Stimulated activated CD8-positive, alpha-beta memory T cell treated with anti-CD3 and anti-CD28 coated beads, Interleukin-7, amount 100 ng/mL, for 48 hours (primary cell): ENCODE measurements around the gene SQSTM1.
A peak's percentile ranks its signal among the peaks of the same experiment; 100 is the strongest.

Experiments used
- DNase-seq, 2 donors: peaks; one replicate each; pipeline ENCODE4 v3.0.0-alpha.2; 2020; ENCODE audit warnings: low read depth in 1 of 2; ENCODE audit errors: extremely low read depth in 1 of 2

The SQSTM1 gene

DNA sequence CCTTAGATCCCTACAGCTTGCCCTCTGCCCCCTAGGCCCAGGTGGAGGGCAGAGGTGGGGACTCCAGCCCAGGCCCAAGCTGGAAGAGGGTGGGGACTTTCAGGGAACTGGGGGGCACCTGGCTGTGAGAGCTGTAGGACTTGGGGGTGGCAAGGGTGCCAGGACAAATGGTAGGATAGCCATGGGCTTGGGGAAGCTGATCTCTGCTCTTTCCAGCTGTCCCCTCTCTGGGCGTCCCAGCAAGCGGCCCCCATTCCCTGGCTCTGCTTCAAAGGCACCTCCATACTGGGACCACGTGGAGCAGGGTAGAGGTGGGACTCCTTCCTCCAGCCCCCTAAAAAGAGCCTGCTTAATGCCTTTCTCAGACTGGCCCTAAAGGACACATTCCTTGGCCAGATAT, 26.5 kb upstream of the SQSTM1 start:
- DNase-seq, result no peak

GRCh38 chr5:179794575-179794974, 26.1 kb upstream of the SQSTM1 start:
- no peak for DNase-seq

DNA sequence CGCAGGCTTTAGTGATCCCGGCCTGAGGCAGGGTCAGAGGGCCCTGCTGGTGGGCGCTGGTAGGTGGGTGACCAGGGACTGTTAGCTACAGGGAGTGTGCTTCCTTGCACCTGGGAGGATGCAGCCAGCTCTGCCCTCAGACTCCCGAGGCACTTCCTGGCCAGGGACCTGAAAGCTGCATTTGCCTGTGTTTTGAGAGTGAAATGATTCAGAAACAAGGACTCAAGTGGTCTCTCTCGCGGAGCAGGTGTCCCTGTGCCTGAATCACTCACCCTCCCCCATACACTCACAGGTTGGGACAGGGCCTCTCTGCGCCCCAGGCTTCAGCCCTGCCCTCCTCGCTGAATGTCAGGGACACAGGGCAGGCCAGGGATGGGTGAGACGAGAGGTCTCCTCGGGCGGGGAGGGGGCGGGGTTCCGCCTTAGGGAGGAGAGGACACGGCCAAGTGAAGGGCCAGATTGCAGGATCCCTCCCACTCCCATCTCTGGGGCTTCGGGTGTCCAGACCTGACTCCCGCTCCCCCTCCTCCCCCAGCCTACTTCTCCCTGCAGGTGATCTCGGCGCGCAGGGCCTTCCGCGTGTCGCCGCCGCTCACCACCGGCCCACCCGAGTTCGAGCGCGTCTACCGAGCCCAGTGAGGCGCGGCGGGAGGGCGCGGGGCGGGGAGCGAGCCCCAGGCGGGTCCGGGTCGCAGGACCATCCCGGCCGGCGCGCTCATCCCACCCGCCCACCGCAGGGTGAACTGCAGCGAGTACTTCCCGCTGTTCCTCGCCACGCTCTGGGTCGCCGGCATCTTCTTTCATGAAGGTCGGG, 25.4 kb upstream of the SQSTM1 start:
- DNase-seq, result no peak

GRCh38 chr5:179795863-179796833, 24.6 kb upstream of the SQSTM1 start:
- DNase-seq, result peak; percentile 45 to 50

DNA sequence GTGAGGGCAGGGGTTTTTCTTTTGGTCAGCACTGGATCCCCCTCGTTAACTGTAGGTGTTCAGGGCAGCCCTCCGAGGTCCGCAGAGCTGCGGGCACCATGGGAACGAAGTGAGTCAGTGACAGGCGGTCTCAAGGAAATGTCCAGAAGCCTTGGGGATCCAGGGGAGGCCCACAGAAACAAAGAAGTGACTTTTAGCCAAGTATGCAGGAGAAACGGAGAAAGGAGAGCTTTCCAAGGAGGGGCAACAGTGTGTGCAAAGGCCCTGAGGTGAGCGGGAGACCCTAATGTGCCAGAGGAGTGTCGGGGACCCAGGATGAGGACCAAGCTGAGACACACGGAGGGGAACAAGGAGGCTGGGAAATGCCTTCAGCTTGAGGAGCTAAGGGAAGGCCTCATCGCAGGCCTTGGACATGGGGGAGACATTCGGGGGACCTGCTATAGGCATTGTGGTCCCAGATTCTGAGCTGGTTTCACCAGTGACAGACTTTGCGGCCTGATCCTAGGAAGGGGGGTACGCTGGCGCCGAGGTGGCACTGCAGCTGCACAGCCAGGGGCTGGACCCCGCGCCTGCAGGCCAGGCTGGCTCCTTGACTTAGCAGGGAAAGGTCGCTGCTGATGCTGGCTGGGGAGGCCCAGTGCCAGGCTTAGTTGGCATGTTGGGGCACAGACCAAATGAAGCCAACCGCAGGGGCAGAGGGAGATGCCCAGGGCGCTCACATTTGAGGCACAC, 23.7 kb upstream of the SQSTM1 start:
- no peak for DNase-seq

- DNase-seq, result no peak
These were observed 23.0 kb upstream of the SQSTM1 start for GRCh38 chr5:179797741-179798140.

DNA sequence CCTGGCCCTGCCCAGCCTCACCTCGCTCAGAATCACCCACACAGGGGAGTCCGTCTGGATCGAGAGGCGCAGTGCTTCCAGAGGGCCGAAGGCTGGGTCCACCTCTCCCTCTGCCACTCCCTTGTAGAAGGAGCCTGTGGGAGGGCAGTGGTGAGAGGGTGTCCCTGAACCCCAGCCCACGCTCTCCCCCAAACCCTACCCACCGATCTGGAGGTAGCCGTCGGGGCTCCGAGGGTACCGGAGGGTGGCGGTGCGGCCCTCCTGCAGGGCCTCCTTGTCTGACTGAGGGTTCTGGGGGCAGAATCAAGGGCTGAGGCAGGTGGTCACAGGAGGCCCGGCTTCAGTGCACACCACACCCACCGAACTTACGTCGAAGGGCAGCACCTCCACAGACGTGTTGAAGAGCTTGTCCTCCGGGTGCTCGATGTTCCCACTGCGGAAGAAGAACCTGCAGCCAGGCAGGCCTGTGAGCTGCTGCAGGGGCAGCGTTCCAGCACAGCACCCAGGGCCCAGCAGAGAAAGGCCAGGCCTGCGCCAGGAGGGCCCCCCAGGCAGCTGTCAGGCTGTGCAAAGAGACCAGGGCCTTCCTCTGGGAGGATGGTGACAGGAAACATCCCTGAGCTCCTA, 22.4 kb upstream of the SQSTM1 start:
- DNase-seq, result no peak

DNA sequence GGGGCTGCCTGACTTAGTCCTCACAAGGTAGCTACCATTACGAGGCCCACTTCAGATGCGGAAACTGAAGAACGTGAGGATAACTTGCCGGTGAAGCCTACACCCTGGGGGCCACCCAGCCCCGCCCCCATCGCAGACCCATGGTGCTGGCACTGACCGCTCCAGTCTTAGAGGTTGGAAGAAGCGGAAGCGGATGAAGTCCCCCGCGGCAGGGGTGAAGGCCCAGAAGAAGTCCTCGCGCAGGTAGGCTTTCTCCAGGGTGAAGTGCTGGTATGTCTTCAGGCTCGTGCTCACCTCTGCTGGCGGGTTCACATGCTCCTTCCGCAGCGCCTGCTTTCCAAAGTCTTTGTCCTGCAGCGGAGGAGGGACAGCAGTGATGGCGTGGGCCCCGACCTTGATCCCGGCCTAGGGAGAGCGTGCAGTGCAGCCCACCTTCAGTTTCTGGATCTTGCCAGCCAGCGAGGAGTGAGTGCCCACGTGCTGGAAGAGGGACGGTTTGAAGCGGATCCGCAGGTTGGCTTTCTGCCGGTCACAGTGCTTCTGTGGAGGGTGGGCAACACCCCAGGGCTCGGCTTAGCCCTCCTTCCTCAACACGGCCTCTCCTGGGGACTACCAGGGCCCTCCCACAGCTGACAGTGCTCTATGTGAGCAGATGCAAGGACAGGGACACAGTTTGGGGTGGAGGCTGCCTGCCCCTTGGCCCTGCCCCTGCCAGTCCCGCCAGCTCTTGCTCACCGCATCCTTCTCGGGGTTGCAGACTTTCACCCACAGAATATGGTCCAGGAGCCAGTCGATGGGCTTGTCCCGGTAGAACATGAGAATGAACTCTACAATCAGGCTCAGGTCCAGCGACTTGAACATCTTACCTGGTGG, 21.7 kb upstream of the SQSTM1 start:
- DNase-seq, result no peak

DNA sequence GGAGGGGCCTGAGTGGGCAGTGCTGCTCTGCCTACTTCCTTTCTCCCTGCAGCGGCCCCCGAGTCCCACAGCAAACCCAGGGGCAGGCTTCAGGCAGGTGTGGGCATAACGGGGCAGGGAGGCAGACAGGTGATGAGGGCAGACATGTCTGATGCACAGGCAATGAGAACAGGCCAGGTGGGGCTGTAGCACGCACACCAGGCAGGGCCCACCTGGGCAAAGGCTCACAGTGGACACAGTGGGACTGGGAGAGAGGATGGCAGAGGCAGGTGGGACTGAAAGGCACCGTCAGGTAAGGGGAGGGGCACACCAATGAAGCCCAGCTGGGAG, 21.1 kb upstream of the SQSTM1 start:
- no peak for DNase-seq

GRCh38 chr5:179800071-179800695, 20.5 kb upstream of the SQSTM1 start:
- DNase-seq, result no peak

- DNase-seq, result no peak
These were observed 20.0 kb upstream of the SQSTM1 start for GRCh38 chr5:179800696-179801201.

DNA sequence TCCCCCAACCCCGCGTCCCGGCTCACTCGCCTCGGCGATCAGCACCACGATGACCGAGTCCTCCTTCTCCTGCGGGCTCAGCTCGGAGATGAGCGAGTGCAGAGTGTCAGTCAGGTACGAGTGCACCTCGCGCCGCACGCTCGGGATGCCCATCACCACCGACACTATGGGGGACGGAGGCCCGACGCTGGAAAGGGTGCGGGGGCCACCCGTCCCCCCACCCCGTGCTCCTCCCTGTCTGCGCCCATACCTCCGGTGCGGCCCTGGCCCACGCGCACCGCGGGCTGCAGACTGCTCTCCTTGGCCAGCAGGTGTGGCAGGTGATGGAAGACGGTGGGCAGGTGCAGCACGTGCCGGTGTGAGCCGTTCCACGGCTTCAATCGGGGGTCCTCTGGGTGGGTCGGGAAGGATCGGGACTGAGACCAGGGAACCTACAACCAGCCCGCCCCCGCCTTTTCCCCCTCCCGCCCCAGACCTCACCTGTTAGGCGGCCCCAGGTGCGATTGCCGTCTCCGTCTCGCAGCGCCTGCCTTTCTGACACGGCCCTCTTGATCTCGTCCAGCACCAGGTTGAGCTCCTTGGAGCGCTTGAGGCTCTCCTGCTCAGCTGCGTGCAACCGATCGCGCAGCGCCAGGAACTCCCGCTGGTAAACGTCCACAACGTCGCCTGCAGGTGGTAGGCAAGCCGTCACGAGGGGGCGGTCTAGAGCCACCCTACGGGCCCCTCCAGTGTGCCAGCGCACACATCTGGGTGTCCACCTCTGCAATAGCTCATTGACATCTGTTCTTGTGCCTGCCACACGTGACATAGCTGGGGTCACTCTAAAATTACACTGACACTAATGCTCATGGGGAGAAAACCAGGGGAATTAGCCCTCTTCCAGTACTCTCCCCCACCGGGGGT, 19.1 kb upstream of the SQSTM1 start:
- DNase-seq, result peak in 1 of 2 donors; percentile 78

- no peak for DNase-seq
These were observed 18.4 kb upstream of the SQSTM1 start for GRCh38 chr5:179802207-179802883.

- no peak for DNase-seq
These were observed 17.6 kb upstream of the SQSTM1 start for GRCh38 chr5:179802950-179803562.

DNA sequence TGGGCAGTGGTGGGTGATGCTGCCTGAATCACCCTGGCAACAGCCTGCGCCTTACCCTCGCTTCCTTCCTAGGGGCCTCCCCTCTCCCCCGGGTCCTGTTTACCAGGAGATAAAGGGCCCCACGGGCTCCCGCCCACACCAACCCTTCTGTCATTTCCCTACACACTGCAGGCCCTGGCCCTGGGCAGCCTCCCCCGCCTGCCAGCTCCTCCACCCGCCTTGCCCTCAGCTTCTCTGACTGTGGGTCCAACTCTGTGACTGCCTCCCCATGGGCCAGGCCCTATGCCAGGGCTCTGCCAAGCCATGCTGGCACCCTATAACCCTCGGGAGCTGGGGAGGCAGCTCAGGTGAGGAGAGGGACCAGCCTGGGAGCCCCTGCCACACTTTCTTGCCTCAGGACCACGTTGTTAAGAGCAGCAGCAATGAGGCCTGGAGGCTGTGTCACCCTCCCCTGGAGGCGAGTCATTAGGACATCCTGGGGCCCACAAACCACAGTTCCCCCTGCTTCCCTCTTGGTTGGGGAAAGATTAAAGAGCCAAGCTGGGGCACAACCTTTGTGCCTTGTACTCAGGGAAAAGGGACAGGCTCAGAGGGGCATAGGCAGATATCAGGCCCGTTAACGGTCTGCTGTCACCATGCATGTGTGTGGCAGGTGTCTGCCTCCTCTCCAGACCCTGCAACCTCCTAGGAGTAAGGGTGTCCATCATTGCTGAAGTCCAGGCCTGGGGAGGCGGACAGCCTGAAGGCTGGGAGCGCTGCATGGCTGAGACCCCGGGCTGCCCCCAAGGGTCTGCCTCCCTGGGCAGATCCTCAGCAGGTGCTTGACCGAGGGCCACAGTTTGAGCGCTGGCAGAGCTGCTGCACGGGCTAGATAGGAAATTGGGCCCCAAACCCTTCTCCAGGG, 16.8 kb upstream of the SQSTM1 start:
- peak; percentile 41 to 69 for DNase-seq

DNA sequence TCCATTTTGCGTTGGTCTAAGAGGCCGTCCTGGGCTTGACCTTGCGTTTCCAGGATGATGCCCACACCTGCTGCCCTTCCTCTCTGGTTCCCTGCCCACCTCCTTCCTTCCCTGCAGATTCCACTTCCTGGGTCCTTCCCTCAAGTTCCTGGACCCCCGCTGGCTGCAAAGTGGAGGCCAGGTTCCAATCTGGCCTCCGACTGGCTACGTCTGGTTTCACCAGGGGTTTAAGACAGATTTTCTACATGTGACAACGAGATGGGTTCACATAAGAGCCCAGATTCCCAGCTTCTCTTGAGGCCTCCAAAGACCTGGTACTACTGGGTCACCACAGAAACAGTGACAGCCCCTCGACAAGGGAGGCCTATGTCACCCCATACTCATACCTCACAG, 16.2 kb upstream of the SQSTM1 start:
- DNase-seq, result no peak
